ENCODE data around the gene FOXJ1.

Gene FOXJ1

DNA sequence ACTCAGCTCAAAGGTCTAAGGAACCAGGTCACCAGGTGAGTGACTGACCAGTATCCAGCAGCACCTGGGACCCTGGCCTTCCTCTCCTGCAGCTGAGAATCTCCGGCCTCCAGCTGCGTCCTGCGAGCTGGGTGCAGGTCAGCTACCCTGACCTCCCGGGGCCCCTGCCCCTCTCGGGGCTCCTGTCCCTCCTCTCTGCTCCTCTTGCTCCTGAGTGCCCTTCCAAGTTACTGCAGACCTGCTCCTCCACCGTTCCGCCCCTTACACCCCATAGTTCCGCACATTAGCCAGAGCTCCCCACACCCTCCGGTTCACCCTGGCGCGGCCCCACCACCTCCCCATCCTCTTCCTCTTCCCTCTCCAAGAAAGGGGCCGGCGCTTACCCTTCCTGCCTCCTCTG is 10.6 kb downstream of the FOXJ1 start:
- no peak overlapping the region for H3K27ac ChIP-seq (replicated peaks)
- H3K27me3 ChIP-seq (ENCODE audit: insufficient read depth, poor library complexity, severe bottlenecking) = no peaks in the 10 kb centered on the region
- no peak overlapping the region for H3K4me3 ChIP-seq (replicated peaks; ENCODE audit: insufficient read depth, low read length)
- no peak for TF ChIP-seq REST (IDR thresholded peaks at IDR 0.05; ENCODE audit: insufficient replicate concordance, low read depth)
- TF ChIP-seq, protein P1, sequence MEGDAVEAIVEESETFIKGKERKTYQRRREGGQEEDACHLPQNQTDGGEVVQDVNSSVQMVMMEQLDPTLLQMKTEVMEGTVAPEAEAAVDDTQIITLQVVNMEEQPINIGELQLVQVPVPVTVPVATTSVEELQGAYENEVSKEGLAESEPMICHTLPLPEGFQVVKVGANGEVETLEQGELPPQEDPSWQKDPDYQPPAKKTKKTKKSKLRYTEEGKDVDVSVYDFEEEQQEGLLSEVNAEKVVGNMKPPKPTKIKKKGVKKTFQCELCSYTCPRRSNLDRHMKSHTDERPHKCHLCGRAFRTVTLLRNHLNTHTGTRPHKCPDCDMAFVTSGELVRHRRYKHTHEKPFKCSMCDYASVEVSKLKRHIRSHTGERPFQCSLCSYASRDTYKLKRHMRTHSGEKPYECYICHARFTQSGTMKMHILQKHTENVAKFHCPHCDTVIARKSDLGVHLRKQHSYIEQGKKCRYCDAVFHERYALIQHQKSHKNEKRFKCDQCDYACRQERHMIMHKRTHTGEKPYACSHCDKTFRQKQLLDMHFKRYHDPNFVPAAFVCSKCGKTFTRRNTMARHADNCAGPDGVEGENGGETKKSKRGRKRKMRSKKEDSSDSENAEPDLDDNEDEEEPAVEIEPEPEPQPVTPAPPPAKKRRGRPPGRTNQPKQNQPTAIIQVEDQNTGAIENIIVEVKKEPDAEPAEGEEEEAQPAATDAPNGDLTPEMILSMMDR (IDR thresholded peaks at IDR 0.05; ENCODE audit: insufficient read depth, low read length) = no peak
- no peak for TF ChIP-seq GABPA (IDR thresholded peaks at IDR 0.05; ENCODE audit: low read depth)
- TF ChIP-seq SPI1 (IDR thresholded peaks at IDR 0.05; ENCODE audit: borderline replicate concordance, low read depth) = no peak
- TF ChIP-seq POLR2AphosphoS5 (IDR thresholded peaks at IDR 0.05; ENCODE audit: low read depth) = no peak
- peak in 1 of 2 experiments; percentile 33 for DNase-seq (ENCODE audit: low read depth in 1 of 2, low spot score in 1 of 2)

GRCh38 chr17:76125922-76126321 is 15.1 kb downstream of the FOXJ1 start:
- no peak overlapping the region for H3K4me3 ChIP-seq (replicated peaks; ENCODE audit: insufficient read depth, low read length)
- no peaks in the 10 kb centered on the region for H3K27me3 ChIP-seq (ENCODE audit: insufficient read depth, poor library complexity, severe bottlenecking)
- H3K27ac ChIP-seq (replicated peaks) = no peak overlapping the region
- DNase-seq (ENCODE audit: low read depth in 1 of 2, low spot score in 1 of 2) = no peak
- no peak for TF ChIP-seq POLR2AphosphoS5 (IDR thresholded peaks at IDR 0.05; ENCODE audit: low read depth)

DNA sequence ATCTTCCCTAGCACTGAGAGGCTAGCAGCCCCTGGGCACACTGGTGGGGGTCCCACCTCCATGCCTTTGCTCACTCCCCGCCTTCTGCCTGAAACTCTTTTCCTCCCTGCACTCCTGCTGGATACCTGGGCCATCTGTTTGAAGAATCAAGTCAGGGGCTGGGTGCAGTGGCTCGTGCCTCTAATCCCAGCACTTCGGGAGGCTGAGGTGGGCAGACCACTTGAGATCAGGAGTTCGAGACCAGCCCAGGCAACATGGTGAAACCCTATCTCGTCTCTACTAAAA is 15.7 kb downstream of the FOXJ1 start:
- Histone ChIP-seq H3K27me3 (ENCODE audit: insufficient read depth, poor library complexity, severe bottlenecking) (no peaks in the 10 kb centered on the region), H3K4me3 (replicated peaks; ENCODE audit: insufficient read depth, low read length) (no peak overlapping the region), H3K27ac (replicated peaks) (no peak overlapping the region)
- no peak for DNase-seq (ENCODE audit: low read depth in 1 of 2, low spot score in 1 of 2)
- no peak for TF ChIP-seq REST (IDR thresholded peaks at IDR 0.05; ENCODE audit: insufficient replicate concordance, low read depth)
- no peak for TF ChIP-seq GABPA (IDR thresholded peaks at IDR 0.05; ENCODE audit: low read depth)
- no peak for TF ChIP-seq POLR2AphosphoS5 (IDR thresholded peaks at IDR 0.05; ENCODE audit: low read depth)

DNA sequence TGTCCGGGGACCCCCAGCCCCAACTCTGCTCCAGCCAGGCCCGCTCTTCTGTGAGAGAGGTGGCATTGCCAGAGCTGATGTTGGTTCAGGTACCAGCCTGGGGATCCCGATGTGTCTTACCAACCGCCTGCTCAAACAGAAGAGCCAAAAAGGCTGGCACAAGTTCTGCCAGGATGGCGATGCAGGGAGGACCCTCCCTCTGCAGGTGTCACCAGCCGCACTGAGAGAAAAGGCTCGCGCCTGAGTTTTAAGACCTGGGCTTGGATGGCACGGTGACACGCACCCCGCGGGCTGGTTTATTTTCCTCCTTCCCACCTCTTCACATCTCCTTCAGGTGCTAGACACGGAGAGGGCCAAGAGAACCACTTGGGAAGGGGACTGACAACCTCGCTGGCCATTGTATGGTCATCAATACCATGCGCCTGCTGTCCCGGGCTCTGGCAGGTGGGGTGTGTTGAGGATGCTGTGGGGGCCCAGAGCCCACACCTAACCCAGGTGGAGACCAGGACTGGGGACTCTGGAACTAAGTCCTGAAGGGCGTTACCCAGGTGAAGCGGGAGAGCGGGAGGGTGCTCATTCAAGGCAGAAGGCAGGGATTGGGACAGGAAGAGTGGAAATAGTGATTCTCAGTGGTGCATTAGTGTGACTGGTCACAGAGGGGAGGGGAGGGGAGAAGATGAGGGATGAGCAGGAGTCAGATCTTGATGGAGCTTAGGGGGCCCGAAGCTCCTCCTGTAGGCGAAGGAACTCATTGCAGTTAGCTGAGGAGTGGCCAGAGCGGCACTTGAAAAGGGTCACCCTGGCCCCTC is 16.3 kb downstream of the FOXJ1 start:
- TF ChIP-seq SPI1 (IDR thresholded peaks at IDR 0.05; ENCODE audit: borderline replicate concordance, low read depth) = no peak
- TF ChIP-seq POLR2AphosphoS5 (IDR thresholded peaks at IDR 0.05; ENCODE audit: low read depth) = no peak
- no peak for TF ChIP-seq GABPA (IDR thresholded peaks at IDR 0.05; ENCODE audit: low read depth)
- TF ChIP-seq REST (IDR thresholded peaks at IDR 0.05; ENCODE audit: insufficient replicate concordance, low read depth) = no peak
- TF ChIP-seq, protein P1 (IDR thresholded peaks at IDR 0.05; ENCODE audit: insufficient read depth, low read length) = no peak
- H3K4me3 ChIP-seq (replicated peaks; ENCODE audit: insufficient read depth, low read length) = no peak overlapping the region
- no peak for DNase-seq (ENCODE audit: low read depth in 1 of 2, low spot score in 1 of 2)
- H3K27ac ChIP-seq (replicated peaks) = no peak overlapping the region
- no peaks in the 10 kb centered on the region for H3K27me3 ChIP-seq (ENCODE audit: insufficient read depth, poor library complexity, severe bottlenecking)

Data from HL-60 (cell line).